H1 (cell line): ENCODE data around the gene NFATC1.

Experiments
- CHD2 ChIP-seq: IDR thresholded peaks from 2 replicates; pipeline ENCODE4 v1.6.1; 2012; ENCODE audit warnings: low read length, improper control_type of control experiment
- GTF2F1 ChIP-seq: IDR thresholded peaks from 2 replicates; pipeline ENCODE4 v1.6.1; 2012; ENCODE audit warnings: low read depth, low read length, improper control_type of control experiment, borderline replicate concordance
- JUN ChIP-seq: IDR thresholded peaks from 2 replicates; pipeline ENCODE4 v1.6.1; 2011; ENCODE audit warnings: low read depth, mild to moderate bottlenecking, improper control_type of control experiment, low read length
- JUND ChIP-seq: IDR thresholded peaks from 2 replicates; pipeline ENCODE4 v1.6.1; 2011; ENCODE audit warnings: mild to moderate bottlenecking, improper control_type of control experiment, low read length
- MAFK ChIP-seq: IDR thresholded peaks from 2 replicates; pipeline ENCODE4 v1.6.1; 2012; ENCODE audit warnings: low read depth, mild to moderate bottlenecking, improper control_type of control experiment, low read length
- RAD21 ChIP-seq, 2 experiments: IDR thresholded peaks in 1 of 2; conservative IDR thresholded peaks in 1 of 2; 2 replicates each; pipeline ENCODE4 v1.6.1; 2011; ENCODE audit warnings: low read depth in 2 of 2, low read length in 2 of 2, improper control_type of control experiment in 1 of 2, inconsistent platforms in 1 of 2, mild to moderate bottlenecking in 1 of 2, moderate library complexity in 1 of 2
- SP1 ChIP-seq: IDR thresholded peaks from 2 replicates; pipeline ENCODE4 v1.6.1; 2011; ENCODE audit warnings: low read depth, low read length
- TAF1 ChIP-seq: IDR thresholded peaks from 2 replicates; pipeline ENCODE4 v1.6.1; 2011; ENCODE audit warnings: mild to moderate bottlenecking, low read depth, low read length
- TF ChIP-seq, protein P1 (sequence below), 3 experiments: IDR thresholded peaks; 1 replicate in 2 of 3; 2 replicates in 1 of 3; pipeline versions ENCODE4 v1.5.1 to v1.6.1; 2011; ENCODE audit warnings: low read length in 3 of 3, mild to moderate bottlenecking in 3 of 3, inconsistent platforms in 2 of 3, low read depth in 1 of 3, moderate library complexity in 1 of 3; ENCODE audit not compliant: insufficient read depth in 1 of 3; ENCODE audit errors: control extremely low read depth in 1 of 3
- TF ChIP-seq, protein P2 (sequence below): IDR thresholded peaks from 2 replicates; pipeline ENCODE4 v1.6.1; 2012; ENCODE audit warnings: inconsistent platforms
- TF ChIP-seq, protein P3 (sequence below): IDR thresholded peaks from 2 replicates; pipeline ENCODE4 v1.6.1; 2012; ENCODE audit warnings: inconsistent platforms
- TF ChIP-seq, protein P4 (sequence below): IDR thresholded peaks from 2 replicates; pipeline ENCODE4 v1.6.1; 2011; ENCODE audit warnings: low read depth, mild to moderate bottlenecking, low read length; ENCODE audit not compliant: insufficient read depth

DNA sequence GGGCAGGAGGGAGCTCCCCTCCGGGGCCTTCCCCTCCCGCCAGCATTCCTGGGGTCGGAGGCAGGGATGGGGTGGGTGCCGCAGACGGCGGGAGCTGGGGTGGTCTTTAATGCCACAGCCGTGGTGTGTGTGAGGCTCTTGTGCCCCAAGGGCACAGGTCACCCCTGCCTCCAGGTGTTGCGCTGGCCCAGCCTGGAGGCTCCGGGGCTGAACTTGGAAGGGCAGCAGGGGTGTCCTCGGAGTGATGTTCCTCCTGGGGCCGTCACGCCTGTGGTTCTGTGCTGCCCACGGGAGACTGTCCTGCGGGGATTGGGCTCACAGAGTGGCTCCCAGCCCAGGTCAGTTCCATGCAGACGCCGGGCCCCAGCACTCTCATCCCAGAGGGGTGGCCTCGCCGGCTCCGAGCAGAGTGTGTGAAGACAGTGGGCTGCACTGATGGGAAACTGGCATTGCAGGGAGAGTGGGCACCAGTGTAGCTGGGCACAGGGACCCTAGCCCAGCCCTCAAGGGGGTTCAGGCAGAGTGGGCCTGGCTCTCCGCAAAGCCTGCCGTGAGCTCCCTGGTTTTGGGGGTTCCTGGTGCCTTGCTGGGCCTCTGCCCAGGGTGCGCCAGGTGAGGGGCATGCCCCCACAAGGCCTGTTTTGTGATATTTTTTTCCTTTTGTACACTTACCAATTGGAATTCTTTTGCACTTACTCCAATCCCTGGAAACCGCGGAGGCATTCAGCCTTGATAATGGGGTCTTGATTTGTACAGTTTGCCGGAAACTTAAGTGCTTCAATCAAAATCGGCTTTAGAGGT, 56.7 kb downstream of the NFATC1 start:
- TF ChIP-seq GTF2F1: no peak
- TF ChIP-seq, protein P1, sequence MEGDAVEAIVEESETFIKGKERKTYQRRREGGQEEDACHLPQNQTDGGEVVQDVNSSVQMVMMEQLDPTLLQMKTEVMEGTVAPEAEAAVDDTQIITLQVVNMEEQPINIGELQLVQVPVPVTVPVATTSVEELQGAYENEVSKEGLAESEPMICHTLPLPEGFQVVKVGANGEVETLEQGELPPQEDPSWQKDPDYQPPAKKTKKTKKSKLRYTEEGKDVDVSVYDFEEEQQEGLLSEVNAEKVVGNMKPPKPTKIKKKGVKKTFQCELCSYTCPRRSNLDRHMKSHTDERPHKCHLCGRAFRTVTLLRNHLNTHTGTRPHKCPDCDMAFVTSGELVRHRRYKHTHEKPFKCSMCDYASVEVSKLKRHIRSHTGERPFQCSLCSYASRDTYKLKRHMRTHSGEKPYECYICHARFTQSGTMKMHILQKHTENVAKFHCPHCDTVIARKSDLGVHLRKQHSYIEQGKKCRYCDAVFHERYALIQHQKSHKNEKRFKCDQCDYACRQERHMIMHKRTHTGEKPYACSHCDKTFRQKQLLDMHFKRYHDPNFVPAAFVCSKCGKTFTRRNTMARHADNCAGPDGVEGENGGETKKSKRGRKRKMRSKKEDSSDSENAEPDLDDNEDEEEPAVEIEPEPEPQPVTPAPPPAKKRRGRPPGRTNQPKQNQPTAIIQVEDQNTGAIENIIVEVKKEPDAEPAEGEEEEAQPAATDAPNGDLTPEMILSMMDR (IDR thresholded peaks at IDR 0.05; ENCODE audit: control extremely low read depth in 1 of 3, insufficient read depth in 1 of 3, low read depth in 1 of 3, low read length in 3 of 3): no peak
- no peak for TF ChIP-seq RAD21 (IDR thresholded peaks at IDR 0.05 in 1 of 2, conservative IDR thresholded peaks at IDR 0.05 in 1 of 2; ENCODE audit: low read depth in 2 of 2, low read length in 2 of 2)
- no peak for TF ChIP-seq MAFK
- no peak for TF ChIP-seq SP1
- no peak for TF ChIP-seq JUN
- TF ChIP-seq CHD2: no peak
- TF ChIP-seq, protein P2, sequence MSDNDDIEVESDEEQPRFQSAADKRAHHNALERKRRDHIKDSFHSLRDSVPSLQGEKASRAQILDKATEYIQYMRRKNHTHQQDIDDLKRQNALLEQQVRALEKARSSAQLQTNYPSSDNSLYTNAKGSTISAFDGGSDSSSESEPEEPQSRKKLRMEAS: no peak
- no peak for TF ChIP-seq JUND
- TF ChIP-seq, protein P3, sequence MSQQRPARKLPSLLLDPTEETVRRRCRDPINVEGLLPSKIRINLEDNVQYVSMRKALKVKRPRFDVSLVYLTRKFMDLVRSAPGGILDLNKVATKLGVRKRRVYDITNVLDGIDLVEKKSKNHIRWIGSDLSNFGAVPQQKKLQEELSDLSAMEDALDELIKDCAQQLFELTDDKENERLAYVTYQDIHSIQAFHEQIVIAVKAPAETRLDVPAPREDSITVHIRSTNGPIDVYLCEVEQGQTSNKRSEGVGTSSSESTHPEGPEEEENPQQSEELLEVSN: no peak
- TF ChIP-seq, protein P4, sequence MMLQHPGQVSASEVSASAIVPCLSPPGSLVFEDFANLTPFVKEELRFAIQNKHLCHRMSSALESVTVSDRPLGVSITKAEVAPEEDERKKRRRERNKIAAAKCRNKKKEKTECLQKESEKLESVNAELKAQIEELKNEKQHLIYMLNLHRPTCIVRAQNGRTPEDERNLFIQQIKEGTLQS: no peak
- no peak for TF ChIP-seq TAF1
